GM21515 (cell line): ENCODE measurements around the gene GRK7.
"Not testable (repeated sequence)": the region's sequence is repeated elsewhere in the genome, so short reads cannot be mapped to it uniquely, and the experiment has no call there.

Source experiments
- ATAC-seq: cut with Tn5 transposase; IDR thresholded peaks from one replicate; pipeline ENCODE4 v1.9.1; 2021; ENCODE audit not compliant: unreplicated experiment

GRK7 gene

GRCh38 chr3:141793476-141794260, 30.5 kb downstream of the GRK7 start:
- ATAC-seq: no peak

- no peak for ATAC-seq
Observed at GRCh38 chr3:141795276-141795675, 32.1 kb downstream of the GRK7 start.

GRCh38 chr3:141795741-141796080, 32.5 kb downstream of the GRK7 start:
- no peak for ATAC-seq

DNA sequence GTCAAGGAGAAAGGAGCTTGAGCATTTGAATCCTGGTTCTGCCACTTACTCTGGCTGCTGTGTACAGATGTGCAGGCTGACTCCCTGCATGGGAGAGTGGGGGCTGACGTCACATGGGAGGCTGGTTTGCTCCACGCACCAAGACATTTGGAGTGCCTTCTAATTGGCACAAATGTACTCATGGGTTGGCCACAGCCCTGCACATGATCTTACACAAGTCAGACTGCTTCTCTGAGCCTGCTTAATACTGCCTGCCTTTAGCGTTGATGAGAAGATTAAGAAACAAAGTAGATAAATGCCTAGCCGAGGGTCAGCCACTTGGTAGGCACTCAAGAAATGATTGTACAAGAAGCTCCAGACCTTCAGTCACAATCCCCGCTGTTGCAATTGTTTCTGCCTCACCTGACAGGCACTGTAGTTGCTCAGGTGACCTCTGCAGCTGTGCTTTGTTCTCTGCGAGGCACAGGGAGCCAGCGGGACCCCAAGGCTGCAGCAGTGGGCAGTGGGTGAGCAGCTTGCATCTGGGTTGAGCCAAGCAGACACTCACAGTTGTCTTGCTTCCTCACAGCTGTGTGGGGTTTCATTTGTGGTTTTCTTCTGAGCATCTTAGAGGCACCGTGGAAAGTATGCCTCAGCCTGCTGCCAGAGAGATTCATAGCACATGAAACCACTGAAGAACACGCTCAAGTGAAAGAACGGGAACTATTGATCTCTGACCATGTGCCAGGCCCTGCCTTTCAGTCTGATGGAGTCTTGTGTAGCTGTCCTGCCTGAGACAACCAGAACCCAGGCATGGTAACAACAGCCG, 33.1 kb downstream of the GRK7 start:
- peak; percentile 96 for ATAC-seq

DNA sequence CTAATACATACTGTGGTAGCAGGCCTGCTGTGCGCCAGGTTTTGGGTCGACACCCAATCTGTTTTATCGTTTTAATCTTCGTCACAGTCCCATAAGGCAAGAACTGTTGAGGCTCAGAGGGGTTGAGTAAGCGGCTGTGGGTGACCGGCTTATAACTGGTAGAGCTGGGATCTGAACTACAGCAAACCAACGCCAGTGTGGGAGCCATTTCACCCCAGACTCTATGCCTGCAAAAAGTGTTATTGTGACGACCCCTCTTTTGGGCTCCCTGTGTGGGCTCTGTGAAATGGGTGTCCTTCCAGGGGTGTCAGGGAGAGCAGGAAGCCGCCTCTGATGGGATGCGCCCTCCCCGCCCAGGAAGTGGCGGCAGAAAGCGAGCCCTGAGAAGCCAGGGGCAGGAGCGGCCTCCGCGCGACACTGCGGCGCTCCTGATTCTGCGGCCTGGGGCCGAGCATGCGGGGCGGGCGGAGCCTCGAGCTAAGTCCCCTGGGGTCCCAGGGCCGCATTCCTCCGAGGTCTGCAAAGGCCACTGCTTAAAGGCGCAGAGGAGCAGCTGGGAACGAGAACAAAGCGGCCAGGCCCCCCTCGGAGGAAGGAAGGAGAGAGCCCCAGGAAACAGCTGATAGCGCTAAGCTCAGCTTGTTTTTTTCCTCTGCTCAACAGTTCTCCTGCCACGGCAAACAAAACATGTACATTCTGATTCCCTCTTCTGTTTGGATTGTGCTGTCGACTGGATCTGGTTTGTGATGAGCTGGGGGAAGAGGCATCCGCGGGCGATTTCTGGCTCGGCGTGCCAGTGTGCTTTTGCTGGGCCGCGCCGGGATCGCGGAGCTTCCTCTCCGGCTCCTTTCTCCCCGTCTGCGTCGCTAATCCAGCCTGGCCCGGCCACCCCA, 33.9 kb downstream of the GRK7 start:
- ATAC-seq: peak; percentile 26

DNA sequence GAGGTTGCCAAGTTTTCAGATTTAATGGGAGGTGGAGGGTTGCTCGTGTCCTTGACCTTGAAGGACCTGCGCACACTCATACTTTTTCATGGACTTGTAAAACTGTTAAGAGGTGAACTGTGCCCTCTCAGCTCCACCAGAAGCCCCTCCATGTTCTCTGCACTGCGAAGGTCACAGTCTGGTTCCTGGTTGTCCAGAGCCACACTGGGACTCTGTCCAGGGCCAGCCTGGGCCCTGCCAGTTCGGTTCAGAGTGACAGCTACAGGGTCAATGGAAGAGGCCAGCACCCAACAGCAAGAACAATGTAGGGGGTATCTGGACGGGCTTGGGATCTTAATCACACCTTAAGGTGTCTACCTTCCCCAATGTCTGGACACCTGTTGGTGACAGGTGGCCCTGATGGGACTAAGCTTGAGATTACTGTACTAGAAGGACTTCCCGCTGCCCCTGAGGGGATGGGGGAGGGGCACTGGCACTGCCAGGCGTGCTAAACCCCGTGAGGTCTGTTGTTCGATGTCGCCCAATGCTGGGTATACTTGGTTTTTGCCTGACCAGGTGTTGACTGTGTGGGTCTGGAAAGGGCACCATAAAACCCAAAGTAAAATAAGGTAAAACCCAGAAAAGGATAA, 34.7 kb downstream of the GRK7 start:
- no peak for ATAC-seq

- ATAC-seq: no peak
Observed at GRCh38 chr3:141798448-141798845, 35.2 kb downstream of the GRK7 start.

- no peak for ATAC-seq
Observed at GRCh38 chr3:141802316-141803077, 39.3 kb downstream of the GRK7 start.

- not testable (repeated sequence) for ATAC-seq
Observed at GRCh38 chr3:141803538-141803937, 40.3 kb downstream of the GRK7 start.

GRCh38 chr3:141804447-141804777, 41.2 kb downstream of the GRK7 start:
- no peak for ATAC-seq

DNA sequence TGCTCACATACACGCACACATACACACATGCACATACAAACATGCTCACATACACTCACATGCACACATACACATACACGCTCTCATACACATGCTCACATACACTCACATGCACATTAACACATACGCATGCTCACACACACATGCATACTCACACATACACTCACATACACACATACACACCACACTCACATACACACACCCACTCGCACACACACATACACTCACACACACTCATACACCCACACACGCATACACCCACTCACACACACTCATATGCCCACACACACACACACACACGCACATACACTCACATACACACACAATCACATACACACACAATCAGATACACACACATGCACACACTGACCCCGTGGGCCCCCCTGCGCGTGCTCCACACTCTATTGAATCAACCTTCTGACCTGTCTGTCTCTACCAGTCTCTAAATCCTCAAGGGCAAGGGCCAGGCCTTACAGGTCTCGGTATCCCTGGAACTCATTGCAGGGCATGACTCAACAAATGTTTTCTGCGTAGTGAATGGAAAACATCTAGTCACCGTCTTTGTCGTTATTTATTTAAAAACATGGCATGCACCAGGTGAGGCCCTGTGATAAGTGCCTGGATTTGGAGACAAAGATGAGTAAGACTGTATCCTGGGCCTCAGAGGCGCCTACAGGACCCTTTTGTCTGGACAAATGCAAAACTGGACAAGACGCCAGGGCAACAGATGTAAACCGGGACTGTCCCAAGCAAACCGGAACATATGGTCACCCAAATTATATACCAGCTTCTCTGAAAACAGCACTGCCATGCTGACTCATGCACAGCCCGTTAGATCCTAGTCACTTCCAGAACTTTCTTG, 41.8 kb downstream of the GRK7 start:
- ATAC-seq: no peak

- no peak for ATAC-seq
Observed at GRCh38 chr3:141807277-141808033, 44.2 kb downstream of the GRK7 start.

- no peak for ATAC-seq
Observed at GRCh38 chr3:141808586-141808985, 45.4 kb downstream of the GRK7 start.

DNA sequence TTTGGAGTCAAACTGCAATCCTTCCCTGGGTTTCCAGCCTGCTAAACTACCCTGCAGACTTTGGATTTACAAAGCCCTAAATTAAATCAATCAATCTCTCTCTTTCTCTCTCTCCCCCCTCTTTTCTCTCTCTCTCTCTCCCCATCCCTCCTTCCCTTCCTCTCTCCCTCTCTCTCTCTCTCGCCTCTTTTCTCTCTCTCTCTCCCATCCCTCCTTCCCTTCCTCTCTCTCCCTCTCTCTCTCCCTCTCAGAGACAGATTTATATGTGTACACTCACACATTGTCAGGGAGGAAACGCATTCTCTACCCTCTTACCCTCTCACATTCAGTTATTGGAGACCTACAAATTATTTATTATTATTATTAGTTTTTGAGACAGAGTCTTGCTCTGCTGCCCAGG, 47.0 kb downstream of the GRK7 start:
- no peak for ATAC-seq

- ATAC-seq: no peak
Observed at GRCh38 chr3:141811348-141811747, 48.1 kb downstream of the GRK7 start.

DNA sequence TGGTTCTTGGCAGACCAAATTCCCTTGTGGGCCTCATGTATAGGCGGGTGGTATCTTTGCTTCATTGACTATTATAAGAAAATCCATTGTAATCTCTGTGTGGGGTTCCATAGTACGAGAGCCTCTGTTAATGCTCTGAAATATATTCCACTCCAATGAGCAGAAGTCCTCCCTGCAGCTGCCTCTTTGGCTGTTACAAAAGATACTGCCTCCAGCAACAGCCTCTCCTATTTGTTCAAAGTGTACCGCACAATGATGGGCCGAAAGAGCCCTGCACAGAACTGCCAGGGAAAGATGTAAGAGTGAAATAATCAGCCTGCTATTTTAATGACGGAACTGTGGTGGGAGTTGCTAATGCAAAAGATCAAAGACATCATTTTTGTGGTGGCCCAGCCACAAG, 48.9 kb downstream of the GRK7 start:
- ATAC-seq: no peak

DNA sequence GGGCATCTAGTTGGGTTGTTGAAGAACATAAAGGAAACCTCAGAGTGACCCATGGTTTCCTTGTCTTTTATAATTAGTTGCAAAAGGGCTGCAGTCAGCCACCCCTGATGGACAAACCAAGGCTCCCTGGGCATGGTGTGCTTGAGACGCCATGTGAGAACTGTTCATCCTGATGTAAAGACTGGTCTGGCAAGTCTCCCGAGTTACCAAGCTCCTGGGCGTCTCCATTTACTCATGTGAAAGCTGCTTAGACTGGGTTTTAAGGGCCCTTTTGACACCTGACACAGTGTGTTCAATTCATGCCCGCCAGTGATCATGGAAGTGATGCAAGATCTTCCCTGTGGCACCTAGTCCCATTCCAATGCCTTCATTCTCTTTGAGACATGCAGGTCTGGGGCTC, 49.4 kb downstream of the GRK7 start:
- no peak for ATAC-seq
